ENCODE measurements around the gene CD83. TPM values are rescaled to one million over a fixed set of nuclear protein-coding genes. Genes with fewer than 3 reads are reported as not detected.

CD83 gene
- total and polyA plus RNA-seq, 9 of the 15 experiments (the other 6 are each of a cell fraction or from before 2014, with no cell fraction given) = 2.5 to 4.1 (median 3.4) TPM

- FAIRE-seq (no peak), DNase-seq (ENCODE audit: extremely low read depth in 1 of 4, low spot score in 3 of 4) (no peak), ATAC-seq (no peak)
- Histone ChIP-seq H3K4me3 (no peak overlapping the region), H3K27me3 (ENCODE audit: control insufficient read depth in 2 of 2, insufficient read depth in 2 of 2, low read length in 2 of 2) (peaks cover 18 to 39% of the 10 kb centered on the region in 2 experiments; a peak in 4 of 5 replicates), H3K27ac (ENCODE audit: extremely low read depth, low read depth, low read length) (no peak overlapping the region), H3K4me2 (ENCODE audit: insufficient read depth, low read length) (no peak overlapping the region), H3K4me1 (replicated peaks in 1 of 2; ENCODE audit: control insufficient read depth in 2 of 2, insufficient read depth in 2 of 2, low read length in 2 of 2) (peaks cover 3 to 17% of the 10 kb centered on the region in 2 experiments; a peak in 3 of 5 replicates), H3K79me2 (ENCODE audit: control insufficient read depth, insufficient read depth, low read length) (no peaks in the 10 kb centered on the region), H3K9me1 (ENCODE audit: control insufficient read depth, insufficient read depth, low read length) (no peaks in the 10 kb centered on the region), H3K9me3 (replicated peaks; ENCODE audit: control insufficient read depth, insufficient read depth, low read depth, low read length) (no peaks in the 10 kb centered on the region), H2AFZ (ENCODE audit: low read depth, low read length) (no peak overlapping the region), H4K20me1 (replicated peaks; ENCODE audit: control insufficient read depth, insufficient read depth, low read length) (no peaks in the 10 kb centered on the region), H3K36me3 (ENCODE audit: control insufficient read depth, insufficient read depth, low read length) (no peaks in the 10 kb centered on the region), H3K9ac (ENCODE audit: insufficient read depth in 1 of 2, low read depth in 2 of 2, low read length in 2 of 2) (no peak overlapping the region)
- in situ Hi-C loops (cut with MboI) (loop anchor here (5.0 kb wide), 1 partner anchor 242 kb away; no protein-coding TSS in a partner anchor), intact Hi-C loops (cut with micrococcal nuclease) (no loop called here)
- CTCF ChIA-PET (ENCODE audit: low intra/inter-chr PET ratio) = no interaction called here
- POLR2A ChIA-PET = interaction anchor here (1.1 to 1.5 kb wide), 2 partner anchors 10 to 30 kb away, joined by 3 to 4 read pairs; no protein-coding TSS in a partner anchor
- 16% methylated on average over 6 of the region's 6 CpGs for WGBS (ENCODE audit: insufficient coverage, low coverage, missing lambda C conversion rate)
- BruUV-seq (replicated peaks) = no TSS peak
- TF ChIP-seq BCL6 (CRISPR knock-in tag; IDR thresholded peaks at IDR 0.05) (no peak), CEBPG (CRISPR knock-in tag; IDR thresholded peaks at IDR 0.05) (no peak), CEBPG (tag; conservative IDR thresholded peaks at IDR 0.05 in 1 of 2, IDR thresholded peaks at IDR 0.05 in 1 of 2) (no peak), RAD21 (CRISPR knock-in tag; conservative IDR thresholded peaks at IDR 0.05 in 1 of 2, IDR thresholded peaks at IDR 0.05 in 1 of 2) (peak in 1 of 2 experiments; percentile 18; a peak in 1 of 4 replicates)
- TF ChIP-seq, protein P1, sequence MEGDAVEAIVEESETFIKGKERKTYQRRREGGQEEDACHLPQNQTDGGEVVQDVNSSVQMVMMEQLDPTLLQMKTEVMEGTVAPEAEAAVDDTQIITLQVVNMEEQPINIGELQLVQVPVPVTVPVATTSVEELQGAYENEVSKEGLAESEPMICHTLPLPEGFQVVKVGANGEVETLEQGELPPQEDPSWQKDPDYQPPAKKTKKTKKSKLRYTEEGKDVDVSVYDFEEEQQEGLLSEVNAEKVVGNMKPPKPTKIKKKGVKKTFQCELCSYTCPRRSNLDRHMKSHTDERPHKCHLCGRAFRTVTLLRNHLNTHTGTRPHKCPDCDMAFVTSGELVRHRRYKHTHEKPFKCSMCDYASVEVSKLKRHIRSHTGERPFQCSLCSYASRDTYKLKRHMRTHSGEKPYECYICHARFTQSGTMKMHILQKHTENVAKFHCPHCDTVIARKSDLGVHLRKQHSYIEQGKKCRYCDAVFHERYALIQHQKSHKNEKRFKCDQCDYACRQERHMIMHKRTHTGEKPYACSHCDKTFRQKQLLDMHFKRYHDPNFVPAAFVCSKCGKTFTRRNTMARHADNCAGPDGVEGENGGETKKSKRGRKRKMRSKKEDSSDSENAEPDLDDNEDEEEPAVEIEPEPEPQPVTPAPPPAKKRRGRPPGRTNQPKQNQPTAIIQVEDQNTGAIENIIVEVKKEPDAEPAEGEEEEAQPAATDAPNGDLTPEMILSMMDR (IDR thresholded peaks at IDR 0.05 in 2 of 3, conservative IDR thresholded peaks at IDR 0.05 in 1 of 3; ENCODE audit: insufficient read depth in 2 of 3, low read depth in 1 of 3, low read length in 3 of 3) = peak in 1 of 3 experiments; percentile 20; a peak in 1 of 6 replicates
These were observed 31.6 kb downstream of the CD83 start for GRCh38 chr6:14149053-14149738.

Data from K562 (cell line).